SK-N-SH (cell line): ENCODE measurements around the gene NKX1-1. TPM values are rescaled to one million over a fixed set of nuclear protein-coding genes. Genes with fewer than 3 reads are reported as not detected.
A peak's percentile ranks its signal among the peaks of the same experiment; 100 is the strongest.

ENCODE experiments used
- CTCF ChIA-PET: fragments of 300-600, 350-600 bp; formaldehyde crosslinking; extraction: SDS; loops from one replicate; lab custom pipeline; 2021; lab: Yijun Ruan, JAX
- POLR2A ChIA-PET: fragments of 350-600 bp; sonication (Branson Sonifier 250); formaldehyde crosslinking; extraction: SDS; loops from one replicate; lab custom pipeline; 2020; ENCODE audit warnings: antibody characterized with exemption, inconsistent platforms; lab: Yijun Ruan, JAX
- DNase-seq: peaks from one replicate; pipeline ENCODE4 v3.0.0; 2012
- H2AFZ ChIP-seq: fragments of 200-600 bp; sonication (generic); 2 replicates; pipeline ENCODE4 v1.8.1; 2016; ENCODE audit warnings: antibody characterized with exemption, mild to moderate bottlenecking, low read depth
- H3F3A ChIP-seq: fragments of 200-600 bp; sonication (generic); replicated peaks from 2 replicates; pipeline ENCODE3; 2016; ENCODE audit warnings: antibody characterized with exemption, mild to moderate bottlenecking; ENCODE audit not compliant: insufficient read depth
- H3K27ac ChIP-seq, 2 experiments: fragments of 200-500 bp in 1 of 2; fragments of 200-600 bp in 1 of 2; sonication (Bioruptor generic) in 1 of 2; sonication (generic), shearing (Covaris generic) in 1 of 2; 2 replicates each; pipeline versions ENCODE4 v1.5.1 to v1.6.1; 2014 to 2016; ENCODE audit warnings: low read depth in 2 of 2, inconsistent platforms in 1 of 2, low read length in 1 of 2, mild to moderate bottlenecking in 1 of 2, mixed read lengths in 1 of 2
- H3K27me3 ChIP-seq: fragments of 200-600 bp; sonication (generic), shearing (Covaris generic); 2 replicates; pipeline ENCODE4 v1.6.1; 2016; ENCODE audit warnings: mixed run types; ENCODE audit not compliant: insufficient read depth
- H3K36me3 ChIP-seq, 2 experiments: fragments of 200-500 bp in 1 of 2; fragments of 200-600 bp in 1 of 2; sonication (Bioruptor generic) in 1 of 2; sonication (generic) in 1 of 2; replicated peaks in 1 of 2; 2 replicates each; pipeline versions ENCODE3 to v1.5.1; 2014 to 2016; ENCODE audit warnings: low read length in 1 of 2, mild to moderate bottlenecking in 1 of 2; ENCODE audit not compliant: insufficient read depth in 2 of 2, control insufficient read depth in 1 of 2
- H3K4me1 ChIP-seq, 2 experiments: fragments of 200-500 bp in 1 of 2; fragments of 200-600 bp in 1 of 2; sonication (Bioruptor generic) in 1 of 2; sonication (generic), shearing (Covaris generic) in 1 of 2; 2 replicates each; pipeline versions ENCODE4 v1.5.1 to v1.6.1; 2014 to 2016; ENCODE audit warnings: low read depth in 1 of 2, low read length in 1 of 2, mixed run types in 1 of 2; ENCODE audit not compliant: insufficient read depth in 2 of 2, control insufficient read depth in 1 of 2
- H3K4me2 ChIP-seq: fragments of 200-600 bp; sonication (generic), shearing (Covaris generic); 2 replicates; pipeline ENCODE4 v1.6.1; 2017; ENCODE audit warnings: mixed run types
- H3K4me3 ChIP-seq, 2 experiments: fragments of 200-500 bp in 1 of 2; fragments of 200-600 bp in 1 of 2; sonication (Bioruptor generic) in 1 of 2; sonication (generic), shearing (Covaris generic) in 1 of 2; 2 replicates each; pipeline versions ENCODE4 v1.5.1 to v1.8.1; 2014 to 2016; ENCODE audit warnings: low read depth in 2 of 2, inconsistent platforms in 1 of 2, low read length in 1 of 2, mild to moderate bottlenecking in 1 of 2, mixed read lengths in 1 of 2, moderate library complexity in 1 of 2
- H3K79me2 ChIP-seq: fragments of 200-600 bp; sonication (generic); 2 replicates; pipeline ENCODE4 v1.8.1; 2017; ENCODE audit warnings: mild to moderate bottlenecking; ENCODE audit not compliant: insufficient read depth
- H3K9ac ChIP-seq: fragments of 200-600 bp; sonication (generic); 2 replicates; pipeline ENCODE4 v1.6.1; 2017; ENCODE audit warnings: mixed run types
- H3K9me2 ChIP-seq: fragments of 200-600 bp; sonication (generic); 2 replicates; pipeline ENCODE4 v1.6.1; 2017; ENCODE audit warnings: mixed run types
- H3K9me3 ChIP-seq: fragments of 200-600 bp; sonication (generic); 2 replicates; pipeline ENCODE4 v1.6.1; 2017; ENCODE audit warnings: mixed run types, mild to moderate bottlenecking, moderate library complexity
- H4K20me1 ChIP-seq: fragments of 200-600 bp; sonication (generic); 2 replicates; pipeline ENCODE4 v1.6.1; 2017; ENCODE audit warnings: mild to moderate bottlenecking, mixed run types; ENCODE audit not compliant: insufficient read depth
- EZH2phosphoT487 ChIP-seq: fragments of 200-600 bp; sonication (generic); IDR thresholded peaks from 2 replicates; pipeline ENCODE4 v1.6.1; 2017; ENCODE audit warnings: low read depth, mixed run types, mild to moderate bottlenecking, antibody characterized with exemption, moderate library complexity, borderline replicate concordance
- FOXJ3 ChIP-seq: sonication (generic); formaldehyde crosslinking; IDR thresholded peaks from 2 replicates; pipeline ENCODE4 v1.5.1; 2020; ENCODE audit warnings: mild to moderate bottlenecking, missing genetic modification reagents
- FOXM1 ChIP-seq: IDR thresholded peaks from 2 replicates; pipeline ENCODE4 v1.4.0; 2012; ENCODE audit warnings: low read depth, mild to moderate bottlenecking
- GABPA ChIP-seq: IDR thresholded peaks from 2 replicates; pipeline ENCODE4 v1.4.0; 2012; ENCODE audit warnings: low read depth, mild to moderate bottlenecking
- GATA2 ChIP-seq: sonication (generic); formaldehyde crosslinking; IDR thresholded peaks from 2 replicates; pipeline ENCODE4 v1.5.0; 2020; ENCODE audit warnings: mild to moderate bottlenecking, missing genetic modification reagents
- JUND ChIP-seq: IDR thresholded peaks from 2 replicates; pipeline ENCODE4 v1.4.0; 2012
- MEF2A ChIP-seq: IDR thresholded peaks from 2 replicates; pipeline ENCODE4 v1.4.0; 2012; ENCODE audit warnings: low read depth, borderline replicate concordance
- NFIC ChIP-seq: IDR thresholded peaks from 2 replicates; pipeline ENCODE4 v1.4.0; 2012; ENCODE audit warnings: borderline replicate concordance
- NRF1 ChIP-seq: IDR thresholded peaks from 2 replicates; pipeline ENCODE4 v1.6.1; 2012; ENCODE audit warnings: low read depth, mild to moderate bottlenecking, low read length
- POLR2AphosphoS5 ChIP-seq: IDR thresholded peaks from 2 replicates; pipeline ENCODE4 v1.6.1; 2012; ENCODE audit warnings: low read depth, low read length
- RAD21 ChIP-seq: IDR thresholded peaks from 2 replicates; pipeline ENCODE4 v1.6.1; 2012; ENCODE audit warnings: mild to moderate bottlenecking, low read length
- RXRA ChIP-seq: IDR thresholded peaks from 2 replicates; pipeline ENCODE4 v1.4.0; 2012; ENCODE audit warnings: low read depth, mild to moderate bottlenecking, borderline replicate concordance
- SIN3A ChIP-seq: IDR thresholded peaks from 2 replicates; pipeline ENCODE4 v1.6.1; 2012; ENCODE audit warnings: low read depth, mild to moderate bottlenecking, low read length, moderate library complexity, borderline replicate concordance
- TCF12 ChIP-seq: IDR thresholded peaks from 2 replicates; pipeline ENCODE4 v1.4.0; 2012
- TEAD4 ChIP-seq: IDR thresholded peaks from 2 replicates; pipeline ENCODE4 v1.4.0; 2012; ENCODE audit warnings: mild to moderate bottlenecking, borderline replicate concordance; ENCODE audit not compliant: insufficient read depth
- WGBS: methylation state at CpG from one replicate; pipeline ENCODE4 v1.1.6; 2017; ENCODE audit warnings: low lambda C conversion rate; 5-methylcytosine and 5-hydroxymethylcytosine counted together
- polyA plus RNA-seq, 3 experiments: library from polyadenylated mRNA; depleted of rRNA; stranded (reverse); fragments of >200 nt; gene quantifications; 2 replicates each; pipeline ENCODE4 v1.2.3, GENCODE V29; 2012
- TF ChIP-seq, protein P1 (sequence below): fragments of 150-350 bp; IDR thresholded peaks from 2 replicates; pipeline ENCODE4 v1.6.1; 2017; ENCODE audit warnings: antibody characterized with exemption, low read length, low read depth, borderline replicate concordance
- TF ChIP-seq, protein P2 (sequence below): fragments of 150-350 bp; IDR thresholded peaks from 2 replicates; pipeline ENCODE4 v1.6.1; 2016; ENCODE audit warnings: mild to moderate bottlenecking, low read depth, low read length
- TF ChIP-seq, protein P3 (sequence below): IDR thresholded peaks from 2 replicates; pipeline ENCODE4; 2012

NKX1-1 gene
- polyA plus RNA-seq, 1 of the 3 experiments (the other 2 are of a cell fraction): not detected

DNA sequence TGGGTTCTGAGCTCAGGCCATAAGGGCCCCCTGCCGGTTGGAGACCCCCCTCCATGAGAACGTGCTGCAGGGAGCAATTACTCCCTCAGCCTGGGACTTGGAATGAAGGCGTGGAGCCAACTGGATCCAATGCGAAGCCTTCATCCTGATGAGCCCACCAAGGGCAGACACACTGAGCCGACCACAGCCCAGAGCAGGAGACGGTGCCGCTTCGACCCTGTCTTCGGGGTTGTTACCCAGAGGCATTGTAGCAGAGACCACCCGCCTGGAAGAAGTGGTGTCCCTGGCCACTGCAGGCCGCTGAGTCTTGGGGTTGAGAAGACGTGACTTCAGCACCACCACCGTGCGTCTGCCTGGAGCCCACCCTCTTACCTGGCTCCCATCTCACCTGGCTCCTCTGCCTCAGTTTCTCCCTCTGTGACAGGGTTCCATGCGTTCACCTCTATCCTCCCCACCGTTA lies 7.0 kb upstream of the NKX1-1 start:
- ChIA-PET POLR2A (no interaction called here), CTCF (interaction anchor here (0.7 to 1.0 kb wide), 3 partner anchors 13 to 250 kb away, joined by 3 read pairs; no protein-coding TSS in a partner anchor)
- Histone ChIP-seq H3K79me2 (no peaks in the 10 kb centered on the region), H3K27me3 (peaks cover 85% of the 10 kb centered on the region), H3K9me2 (no peaks in the 10 kb centered on the region), H3K4me3 (no peak overlapping the region), H3K4me2 (no peak overlapping the region), H3K9ac (no peak overlapping the region), H3K27ac (no peak overlapping the region), H3F3A (no peaks in the 10 kb centered on the region), H3K9me3 (no peaks in the 10 kb centered on the region), H4K20me1 (no peaks in the 10 kb centered on the region), H2AFZ (no peak overlapping the region), H3K36me3 (no peaks in the 10 kb centered on the region), H3K4me1 (no peaks in the 10 kb centered on the region)
- DNase-seq: peak; percentile 21
- no peak for TF ChIP-seq FOXM1
- TF ChIP-seq TCF12: no peak
- TF ChIP-seq, protein P1, sequence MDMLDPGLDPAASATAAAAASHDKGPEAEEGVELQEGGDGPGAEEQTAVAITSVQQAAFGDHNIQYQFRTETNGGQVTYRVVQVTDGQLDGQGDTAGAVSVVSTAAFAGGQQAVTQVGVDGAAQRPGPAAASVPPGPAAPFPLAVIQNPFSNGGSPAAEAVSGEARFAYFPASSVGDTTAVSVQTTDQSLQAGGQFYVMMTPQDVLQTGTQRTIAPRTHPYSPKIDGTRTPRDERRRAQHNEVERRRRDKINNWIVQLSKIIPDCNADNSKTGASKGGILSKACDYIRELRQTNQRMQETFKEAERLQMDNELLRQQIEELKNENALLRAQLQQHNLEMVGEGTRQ: no peak
- 25% methylated on average over 12 of the region's 16 CpGs for WGBS

DNA sequence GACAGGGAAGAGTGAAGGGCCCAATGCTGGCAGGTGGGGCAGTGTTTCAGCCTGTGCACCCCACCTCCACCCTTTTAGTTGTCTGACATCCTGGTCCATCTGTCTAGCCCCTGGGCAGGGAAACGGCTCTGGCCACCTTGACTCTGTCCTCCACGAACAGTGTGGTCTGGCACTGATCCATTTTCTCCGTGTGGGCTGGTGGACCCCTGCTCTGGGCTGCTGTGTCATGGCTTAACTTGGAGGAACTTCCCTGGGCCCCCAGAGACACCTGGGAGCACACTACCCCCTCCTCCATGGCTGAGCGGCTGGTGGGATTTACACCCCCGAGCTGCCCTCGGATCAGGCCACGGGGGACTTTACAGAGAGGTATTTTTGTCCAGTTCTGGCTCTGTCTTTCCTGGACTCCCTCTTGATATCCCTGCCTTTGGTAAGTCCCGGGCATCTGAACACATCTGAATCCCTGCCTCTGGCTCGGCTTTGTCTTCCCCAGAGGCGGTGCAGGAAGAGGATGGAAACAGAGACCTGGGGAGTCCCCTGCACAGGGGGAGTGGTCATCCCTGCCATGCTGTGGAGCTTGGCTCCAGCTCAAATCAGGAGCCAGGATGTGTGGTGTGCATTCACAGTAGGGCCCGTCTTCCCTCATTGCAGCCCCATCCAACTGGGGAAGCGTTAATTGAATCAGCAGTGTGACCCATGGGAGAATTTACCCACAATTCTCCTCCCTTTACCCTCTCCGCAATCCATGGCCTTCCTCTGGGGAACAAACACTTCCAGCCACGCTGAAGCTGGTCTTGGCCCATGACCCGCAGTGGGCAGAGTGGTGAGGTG lies 6.3 kb upstream of the NKX1-1 start:
- CTCF ChIA-PET: interaction anchor here (0.7 to 1.7 kb wide), 4 partner anchors 12 to 249 kb away, joined by 3 to 4 read pairs (median 3); no protein-coding TSS in a partner anchor

More for the DNA sequence above, 6.3 kb upstream of the NKX1-1 start:
- Histone ChIP-seq H3K27me3 (peaks cover 86% of the 10 kb centered on the region), H3K4me1 (no peaks in the 10 kb centered on the region), H3F3A (no peaks in the 10 kb centered on the region), H3K79me2 (no peaks in the 10 kb centered on the region), H3K9me3 (no peaks in the 10 kb centered on the region), H3K36me3 (no peaks in the 10 kb centered on the region), H2AFZ (no peak overlapping the region), H4K20me1 (no peaks in the 10 kb centered on the region), H3K9ac (no peak overlapping the region), H3K4me2 (no peak overlapping the region), H3K27ac (no peak overlapping the region), H3K9me2 (no peaks in the 10 kb centered on the region), H3K4me3 (no peak overlapping the region)
- peak; percentile 34 for DNase-seq
- TF ChIP-seq FOXJ3 (CRISPR knock-in tag) (no peak), RXRA (no peak), NRF1 (no peak), MEF2A (no peak), POLR2AphosphoS5 (no peak), EZH2phosphoT487 (no peak), RAD21 (no peak), JUND (no peak), GABPA (no peak), TEAD4 (no peak), NFIC (no peak), SIN3A (no peak), GATA2 (CRISPR knock-in tag) (no peak)
- TF ChIP-seq, protein P1: no peak
- TF ChIP-seq, protein P2, sequence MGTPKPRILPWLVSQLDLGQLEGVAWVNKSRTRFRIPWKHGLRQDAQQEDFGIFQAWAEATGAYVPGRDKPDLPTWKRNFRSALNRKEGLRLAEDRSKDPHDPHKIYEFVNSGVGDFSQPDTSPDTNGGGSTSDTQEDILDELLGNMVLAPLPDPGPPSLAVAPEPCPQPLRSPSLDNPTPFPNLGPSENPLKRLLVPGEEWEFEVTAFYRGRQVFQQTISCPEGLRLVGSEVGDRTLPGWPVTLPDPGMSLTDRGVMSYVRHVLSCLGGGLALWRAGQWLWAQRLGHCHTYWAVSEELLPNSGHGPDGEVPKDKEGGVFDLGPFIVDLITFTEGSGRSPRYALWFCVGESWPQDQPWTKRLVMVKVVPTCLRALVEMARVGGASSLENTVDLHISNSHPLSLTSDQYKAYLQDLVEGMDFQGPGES: no peak
- TF ChIP-seq, protein P3, sequence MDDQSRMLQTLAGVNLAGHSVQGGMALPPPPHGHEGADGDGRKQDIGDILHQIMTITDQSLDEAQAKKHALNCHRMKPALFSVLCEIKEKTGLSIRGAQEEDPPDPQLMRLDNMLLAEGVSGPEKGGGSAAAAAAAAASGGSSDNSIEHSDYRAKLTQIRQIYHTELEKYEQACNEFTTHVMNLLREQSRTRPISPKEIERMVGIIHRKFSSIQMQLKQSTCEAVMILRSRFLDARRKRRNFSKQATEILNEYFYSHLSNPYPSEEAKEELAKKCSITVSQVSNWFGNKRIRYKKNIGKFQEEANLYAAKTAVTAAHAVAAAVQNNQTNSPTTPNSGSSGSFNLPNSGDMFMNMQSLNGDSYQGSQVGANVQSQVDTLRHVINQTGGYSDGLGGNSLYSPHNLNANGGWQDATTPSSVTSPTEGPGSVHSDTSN: no peak
- POLR2A ChIA-PET: no interaction called here
- WGBS: 5% methylated on average over 14 of the region's 15 CpGs
